OCI-LY7 (cell line): Measurements from ENCODE around the gene NAA10. TPM values are rescaled to one million over a fixed set of nuclear protein-coding genes. Genes with fewer than 3 reads are reported as not detected.

ENCODE experiments used
- BruUV-seq: library from RNA; stranded (reverse); fragments of 400-500 nt; replicated peaks from 2 replicates; lab custom pipeline; 2021; lab: Mats Ljungman, UMichigan
- CTCF ChIA-PET: fragments of 300-600 bp; sonication (Branson Sonifier 250); formaldehyde crosslinking; loops from one replicate; lab custom pipeline; 2022; ENCODE audit warnings: antibody characterized with exemption; ENCODE audit not compliant: unreplicated experiment; lab: Charles Lee
- POLR2A ChIA-PET: fragments of 300-600 bp; sonication (Branson Sonifier 250); formaldehyde crosslinking; loops from one replicate; lab custom pipeline; 2022; ENCODE audit warnings: antibody characterized with exemption; lab: Charles Lee
- DNase-seq: peaks from one replicate; pipeline ENCODE4 v3.0.0-alpha.2; 2015; ENCODE audit warnings: low spot score
- H2AFZ ChIP-seq: fragments of 200-600 bp; sonication (generic), shearing (Covaris generic); 2 replicates; pipeline ENCODE4 v1.6.1; 2014; ENCODE audit warnings: mild to moderate bottlenecking, antibody characterized with exemption, low read length, moderate library complexity
- H3K27ac ChIP-seq: fragments of 200-600 bp; sonication (generic); 2 replicates; pipeline ENCODE4 v1.5.1; 2014; ENCODE audit warnings: mixed run types, low read depth, mild to moderate bottlenecking, moderate library complexity, low read length, inconsistent platforms; ENCODE audit not compliant: poor library complexity, severe bottlenecking
- H3K36me3 ChIP-seq: fragments of 200-600 bp; sonication (generic); 2 replicates; pipeline ENCODE4 v1.6.1; 2014; ENCODE audit warnings: mild to moderate bottlenecking, antibody characterized with exemption, low read length, moderate library complexity, mixed read lengths; ENCODE audit not compliant: insufficient read depth
- H3K4me1 ChIP-seq: fragments of 200-600 bp; sonication (generic); 2 replicates; pipeline ENCODE4 v1.5.1; 2014; ENCODE audit warnings: mild to moderate bottlenecking, low read length; ENCODE audit not compliant: insufficient read depth, poor library complexity, severe bottlenecking
- H3K4me2 ChIP-seq: fragments of 200-600 bp; sonication (generic); 2 replicates; pipeline ENCODE4 v1.6.1; 2014; ENCODE audit warnings: mild to moderate bottlenecking, low read length
- H3K4me3 ChIP-seq: fragments of 200-600 bp; sonication (generic); 2 replicates; pipeline ENCODE4 v1.5.1; 2014; ENCODE audit warnings: mild to moderate bottlenecking, low read depth, low read length; ENCODE audit not compliant: poor library complexity, severe bottlenecking
- H3K79me2 ChIP-seq: fragments of 200-600 bp; sonication (generic); 2 replicates; pipeline ENCODE4 v1.6.1; 2016; ENCODE audit warnings: low read depth, mild to moderate bottlenecking, low read length, moderate library complexity, mixed read lengths; ENCODE audit not compliant: insufficient read depth
- H3K9me2 ChIP-seq: fragments of 200-600 bp; sonication (generic); 2 replicates; pipeline ENCODE4 v1.6.1; 2016; ENCODE audit warnings: mild to moderate bottlenecking, low read length, mixed read lengths; ENCODE audit not compliant: insufficient read depth
- H3K9me3 ChIP-seq: fragments of 200-600 bp; sonication (generic); 2 replicates; pipeline ENCODE4 v1.6.1; 2014; ENCODE audit warnings: mild to moderate bottlenecking, mixed run types, low read length, mixed read lengths
- H4K20me1 ChIP-seq: fragments of 200-600 bp; sonication (generic); 2 replicates; pipeline ENCODE4 v1.6.1; 2014; ENCODE audit warnings: mild to moderate bottlenecking, antibody characterized with exemption, low read length, moderate library complexity, mixed read lengths; ENCODE audit not compliant: insufficient read depth
- CTCF ChIP-seq: fragments of 200-600 bp; sonication (generic); conservative IDR thresholded peaks from 2 replicates; pipeline ENCODE4 v1.5.1; 2014; ENCODE audit warnings: mild to moderate bottlenecking, antibody characterized with exemption, low read length, moderate library complexity, mixed read lengths
- EZH2phosphoT487 ChIP-seq: fragments of 200-600 bp; sonication (generic); IDR thresholded peaks from 2 replicates; pipeline ENCODE4 v1.6.1; 2018; ENCODE audit warnings: low read depth, borderline replicate concordance, mild to moderate bottlenecking, mixed run types, antibody characterized with exemption, low read length, moderate library complexity, mixed read lengths
- intact Hi-C: fragments of 100-400 bp; cut with micrococcal nuclease; formaldehyde crosslinking; loops from one replicate; pipeline ENCODE4 v1.10.0; 2022; ENCODE audit not compliant: unreplicated experiment
- total RNA-seq, 2 experiments: library from RNA; depleted of rRNA in 1 of 2; stranded (reverse); fragments of >200 nt in 1 of 2; shearing (Covaris generic) in 1 of 2; gene quantifications; 2 replicates each; pipeline ENCODE4 v1.2.3, GENCODE V29; 2014 to 2022

The NAA10 gene
- total RNA-seq, 2 experiments from 2014 or later, result 82.7 to 105 TPM

GRCh38 chrX:153969904-153970356 is 35.1 kb upstream of the NAA10 start:
- no peak overlapping the region for H2AFZ ChIP-seq
- ChIA-PET POLR2A (interaction anchor here (1.1 to 5.4 kb wide), 3 partner anchors 24 to 45 kb away, joined by 3 to 33 read pairs (median 4); partner anchors contain the start of gene ARHGAP4), CTCF (interaction anchor here (0.9 kb wide), 1 partner anchor 45 kb away, joined by 3 read pairs; no protein-coding TSS in a partner anchor)
- BruUV-seq, result no TSS peak
- DNase-seq, result peak; percentile 41
- H3K4me1 ChIP-seq, result peaks cover 49% of the 10 kb centered on the region
- H3K36me3 ChIP-seq, result peaks cover 49% of the 10 kb centered on the region
- peak overlapping the region; percentile 89 for H3K27ac ChIP-seq
- H3K9me2 ChIP-seq, result no peaks in the 10 kb centered on the region
- TF ChIP-seq EZH2phosphoT487 (no peak), CTCF (no peak)
- peaks cover 14% of the 10 kb centered on the region; the same call in 1 of the 2 replicates for H4K20me1 ChIP-seq
- peaks cover 65% of the 10 kb centered on the region for H3K79me2 ChIP-seq
- no peaks in the 10 kb centered on the region for H3K9me3 ChIP-seq
- H3K4me3 ChIP-seq, result peak overlapping the region; percentile 78
- intact Hi-C loops, result loop anchor here (2.0 to 5.0 kb wide), 3 partner anchors 41 to 792 kb away; partner anchors contain the start of genes DKC1, IDH3G and SSR4
- H3K4me2 ChIP-seq, result peak overlapping the region; percentile 100

GRCh38 chrX:153969125-153969903 is 34.5 kb upstream of the NAA10 start:
- Histone ChIP-seq H3K4me3 (peak overlapping the region; percentile 78), H3K4me1 (peaks cover 43% of the 10 kb centered on the region), H3K4me2 (peak overlapping the region; percentile 100), H3K9me2 (no peaks in the 10 kb centered on the region), H3K27ac (peak overlapping the region; percentile 89), H3K36me3 (peaks cover 55% of the 10 kb centered on the region), H3K9me3 (no peaks in the 10 kb centered on the region), H2AFZ (no peak overlapping the region), H4K20me1 (peaks cover 14% of the 10 kb centered on the region; the same call in 1 of the 2 replicates), H3K79me2 (peaks cover 71% of the 10 kb centered on the region)
- DNase-seq, result peak; percentile 21
- BruUV-seq, result no TSS peak
- intact Hi-C loops, result loop anchor here (5.0 kb wide), 1 partner anchor 177 kb away; the partner anchor contains the start of genes IDH3G and SSR4
- CTCF ChIA-PET, result interaction anchor here (0.9 to 1.4 kb wide), 2 partner anchors 42 to 44 kb away, joined by 3 read pairs; no protein-coding TSS in a partner anchor
- POLR2A ChIA-PET, result interaction anchor here (0.6 to 5.4 kb wide), 6 partner anchors 9 to 175 kb away, joined by 3 to 33 read pairs (median 3); partner anchors contain the start of genes ARHGAP4, IDH3G and SSR4
- TF ChIP-seq EZH2phosphoT487 (no peak), CTCF (peak; percentile 9; the same call in 1 of the 2 replicates)
